ENCODE measurements around the gene SH3GLB2.
"Not testable (repeated sequence)": the region's sequence is repeated elsewhere in the genome, so short reads cannot be mapped to it uniquely, and the experiment has no call there.

The SH3GLB2 gene

DNA sequence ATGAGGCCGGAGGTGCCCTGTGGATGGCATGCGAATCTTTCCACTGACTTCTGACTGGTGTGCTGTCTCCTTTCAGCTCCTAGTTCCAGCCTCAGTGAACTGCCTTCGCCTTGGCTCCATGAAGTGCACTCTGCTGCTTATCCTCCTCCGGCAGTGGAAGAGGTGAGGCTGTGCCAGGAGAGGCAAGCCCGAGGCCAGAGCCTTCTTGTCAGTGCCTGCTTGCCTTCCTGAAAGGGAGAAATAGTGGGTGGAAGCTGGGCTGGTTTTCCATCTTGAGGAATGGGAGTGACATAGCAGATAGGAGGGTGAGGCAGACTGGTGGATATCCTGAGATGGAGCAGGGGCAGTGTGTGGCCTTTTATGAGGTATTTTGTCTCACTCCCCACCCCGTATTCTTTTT is 29.7 kb downstream of the SH3GLB2 start:
- DNase-seq (ENCODE audit: low spot score): no peak

DNA sequence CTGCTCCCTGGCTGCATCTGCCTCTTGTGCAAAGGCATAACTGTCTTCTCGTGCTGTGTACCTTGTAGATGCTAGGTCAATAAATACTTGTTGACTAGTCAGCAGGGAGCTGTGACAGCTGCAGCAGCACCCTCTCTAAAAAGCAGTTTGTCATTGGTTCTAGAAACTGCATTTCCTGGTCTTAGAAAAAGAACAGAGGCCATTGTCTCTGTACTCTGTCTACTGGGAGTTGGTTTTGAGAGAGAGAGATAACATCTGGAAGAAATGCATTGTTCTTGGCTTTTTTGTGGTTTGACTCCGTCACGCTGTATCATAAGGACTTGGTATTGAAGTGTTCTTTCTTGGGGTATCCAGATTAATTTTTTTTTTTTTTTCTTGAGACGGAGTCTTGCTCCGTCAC is 32.3 kb downstream of the SH3GLB2 start:
- DNase-seq (ENCODE audit: low spot score): no peak

DNA sequence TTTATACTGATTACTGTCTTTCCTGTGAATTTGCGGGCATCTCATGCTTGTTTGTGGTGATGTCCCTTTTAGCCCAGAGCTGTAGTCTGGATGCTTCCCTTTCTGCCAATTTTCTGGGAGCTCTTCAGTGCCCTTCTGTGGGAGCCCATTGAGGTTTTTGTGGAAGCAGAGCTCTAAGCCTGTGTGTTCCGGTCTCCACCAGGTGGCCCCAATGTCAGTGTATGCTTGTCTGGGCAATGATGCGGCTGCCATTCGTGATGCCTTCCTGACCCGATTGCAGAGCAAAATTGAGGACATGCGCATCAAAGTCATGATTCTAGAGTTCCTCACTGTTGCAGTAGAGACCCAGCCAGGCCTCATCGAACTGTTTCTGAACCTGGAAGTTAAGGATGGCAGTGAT is 35.1 kb downstream of the SH3GLB2 start:
- peak; percentile 28 for DNase-seq (ENCODE audit: low spot score)

DNA sequence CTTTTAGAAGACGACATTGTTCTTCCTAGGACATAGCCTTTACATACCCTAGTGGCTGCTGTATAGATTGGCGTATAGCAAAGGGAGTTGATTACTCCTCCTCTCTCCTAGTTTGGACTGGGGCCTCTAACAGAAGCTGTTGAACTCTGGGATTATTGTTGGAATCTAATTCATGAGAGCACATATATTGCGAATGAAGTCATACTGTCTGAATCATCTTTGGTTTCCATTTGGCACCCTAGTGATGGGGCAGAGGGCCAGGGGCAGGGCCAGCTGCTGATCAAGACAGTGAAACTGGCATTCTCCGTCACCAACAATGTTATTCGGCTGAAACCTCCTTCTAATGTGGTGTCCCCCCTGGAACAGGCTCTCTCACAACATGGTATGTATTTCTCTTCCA is 40.3 kb downstream of the SH3GLB2 start:
- DNase-seq (ENCODE audit: low spot score): no peak

DNA sequence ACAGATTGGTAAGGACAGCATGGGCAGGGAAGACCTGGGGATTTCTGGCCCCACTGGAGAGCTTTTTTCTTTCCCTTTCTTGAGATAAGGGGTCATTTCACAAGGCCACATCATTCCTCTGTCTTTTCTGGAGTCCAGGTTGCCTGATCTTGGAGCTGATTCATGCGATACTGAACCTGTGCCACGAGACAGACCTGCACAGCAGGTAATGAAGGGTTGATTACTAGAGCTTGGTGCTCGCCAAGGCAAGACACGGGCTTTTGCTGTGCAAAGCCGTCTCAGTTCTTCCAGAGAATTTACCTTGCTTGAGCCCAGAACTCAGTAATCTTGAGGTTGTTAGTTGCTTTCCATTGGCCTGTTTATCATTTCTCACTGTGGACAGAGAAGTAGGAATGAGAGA is 41.5 kb downstream of the SH3GLB2 start:
- DNase-seq (ENCODE audit: low spot score): no peak

DNA sequence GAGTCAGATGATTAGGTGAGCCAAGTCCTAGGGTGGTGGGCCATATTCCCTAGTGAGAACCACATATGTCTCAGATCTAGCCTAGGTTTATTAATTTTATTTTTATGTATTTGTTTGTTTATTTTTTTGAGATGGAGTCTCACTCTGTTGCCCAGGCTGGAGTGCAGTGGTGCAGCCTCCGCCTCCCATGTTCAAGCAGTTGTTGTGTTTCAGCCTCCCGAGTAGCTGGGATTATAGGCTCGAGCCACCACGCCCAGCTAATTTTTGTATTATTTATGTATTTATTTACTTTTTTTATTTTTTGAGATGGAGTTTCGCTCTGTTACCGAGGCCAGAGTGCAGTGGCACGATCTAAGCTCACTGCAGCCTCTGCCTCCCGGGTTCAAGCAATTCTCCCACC is 44.6 kb downstream of the SH3GLB2 start:
- DNase-seq (ENCODE audit: low spot score): no peak

DNA sequence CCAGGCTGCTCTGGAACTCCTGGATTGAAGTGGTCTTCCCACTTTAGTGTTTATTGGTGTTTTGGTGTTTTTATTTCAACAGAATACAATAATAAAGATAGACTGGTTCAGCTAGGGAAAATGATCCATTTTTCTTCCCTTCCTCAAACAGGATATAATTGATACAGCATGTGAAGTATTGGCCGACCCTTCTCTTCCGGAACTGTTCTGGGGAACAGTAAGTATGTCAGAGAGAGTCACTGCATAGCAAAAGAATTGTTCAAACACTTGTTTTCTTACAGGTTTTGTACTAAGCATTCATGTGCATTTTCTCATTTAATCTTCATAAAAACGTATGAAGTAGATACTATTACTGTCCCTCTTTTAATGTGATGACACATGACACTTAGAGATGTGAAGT is 49.0 kb downstream of the SH3GLB2 start:
- no peak for DNase-seq (ENCODE audit: low spot score)

DNA sequence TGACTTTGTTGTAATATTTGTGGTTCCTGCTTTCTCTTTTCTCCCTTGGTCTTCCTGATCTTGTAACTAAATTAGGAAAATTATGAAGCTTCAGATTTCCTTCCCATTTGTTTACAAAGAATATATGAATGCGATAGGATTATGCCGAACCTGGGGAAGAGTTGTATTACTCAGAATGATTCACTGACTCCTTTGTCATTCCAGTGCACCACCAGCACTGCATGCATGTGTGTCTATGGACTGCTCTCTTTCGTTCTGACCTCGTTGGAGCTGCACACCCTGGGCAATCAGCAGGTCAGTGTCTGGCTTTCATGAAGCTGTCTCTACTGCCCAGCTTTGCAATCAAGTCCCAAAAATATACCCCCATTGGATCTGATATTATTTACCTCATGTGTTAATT is 55.2 kb downstream of the SH3GLB2 start:
- DNase-seq (ENCODE audit: low spot score): no peak

DNA sequence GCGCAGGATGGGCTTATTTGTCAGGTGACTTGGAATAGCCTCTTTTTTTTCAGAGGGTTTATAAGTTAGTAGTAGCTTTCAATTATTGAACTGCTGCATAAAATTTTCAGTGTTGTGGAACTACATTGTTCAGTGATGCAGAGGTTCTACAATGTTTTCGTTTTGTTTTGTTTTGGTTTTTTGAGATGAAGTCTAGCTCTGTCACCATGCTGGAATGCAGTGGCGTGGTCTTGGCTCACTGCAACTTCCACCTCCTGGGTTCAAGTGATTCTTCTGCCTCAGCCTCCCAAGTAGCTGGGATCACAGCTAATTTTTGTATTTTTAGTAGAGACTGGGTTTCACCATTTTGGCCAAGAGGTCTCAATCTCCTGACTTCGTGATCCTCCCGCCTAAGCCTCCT is 58.6 kb downstream of the SH3GLB2 start:
- no peak for DNase-seq (ENCODE audit: low spot score)

DNA sequence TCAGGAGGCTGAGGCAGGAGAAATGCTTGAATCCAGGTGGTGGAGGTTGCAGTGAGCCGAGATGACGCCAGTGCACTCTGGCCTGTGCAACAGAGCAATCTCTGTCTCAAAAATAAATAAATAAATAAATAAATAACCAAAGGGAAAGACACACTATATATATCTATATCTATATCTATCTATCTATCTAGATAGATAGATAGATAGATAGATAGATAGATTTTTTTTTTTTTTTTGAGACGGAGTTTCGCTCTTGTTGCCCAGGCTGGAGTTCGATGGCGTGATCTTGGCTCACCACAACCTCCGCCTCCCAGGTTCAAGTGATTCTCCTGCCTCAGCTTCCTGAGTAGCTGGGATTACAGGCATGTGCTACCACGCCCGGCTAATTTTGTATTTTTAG is 66.7 kb downstream of the SH3GLB2 start:
- DNase-seq (ENCODE audit: low spot score): not testable (repeated sequence)
